Measurements from ENCODE around the gene GAL3ST2. TPM values are rescaled to one million over a fixed set of nuclear protein-coding genes. Genes with fewer than 3 reads are reported as not detected.
"Not testable (repeated sequence)": the region's sequence is repeated elsewhere in the genome, so short reads cannot be mapped to it uniquely, and the experiment has no call there.

The GAL3ST2 gene
- polyA plus RNA-seq, 1 experiment: not detected

DNA sequence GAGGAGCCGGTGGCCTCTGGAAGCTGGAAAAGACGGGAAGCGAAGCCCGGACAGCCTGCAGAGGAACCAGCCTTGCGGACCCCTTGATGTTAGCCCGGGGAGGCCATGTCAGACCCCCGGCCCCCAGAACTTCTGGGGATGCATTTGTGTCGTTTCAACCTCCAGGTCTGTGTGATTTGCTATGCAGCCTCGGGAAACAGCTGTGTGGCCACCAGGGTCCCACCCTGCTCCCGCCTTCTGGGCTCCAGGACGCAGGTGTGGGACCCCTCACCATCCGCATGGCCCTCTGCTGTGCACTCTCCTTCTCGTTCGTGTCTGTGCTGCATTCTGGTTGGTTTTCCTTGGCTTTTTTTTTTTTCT is 45.6 kb downstream of the GAL3ST2 start:
- ChIA-PET POLR2A (no interaction called here), CTCF (no interaction called here)
- Histone ChIP-seq H3K4me3 (ENCODE audit: low read depth, low read length) (no peak overlapping the region), H3K36me3 (ENCODE audit: control insufficient read depth, insufficient read depth, low read length) (no peaks in the 10 kb centered on the region), H3K27me3 (ENCODE audit: control insufficient read depth, insufficient read depth, low read length) (no peaks in the 10 kb centered on the region; the same call in 1 of the 2 replicates)
- TF ChIP-seq, protein P1, sequence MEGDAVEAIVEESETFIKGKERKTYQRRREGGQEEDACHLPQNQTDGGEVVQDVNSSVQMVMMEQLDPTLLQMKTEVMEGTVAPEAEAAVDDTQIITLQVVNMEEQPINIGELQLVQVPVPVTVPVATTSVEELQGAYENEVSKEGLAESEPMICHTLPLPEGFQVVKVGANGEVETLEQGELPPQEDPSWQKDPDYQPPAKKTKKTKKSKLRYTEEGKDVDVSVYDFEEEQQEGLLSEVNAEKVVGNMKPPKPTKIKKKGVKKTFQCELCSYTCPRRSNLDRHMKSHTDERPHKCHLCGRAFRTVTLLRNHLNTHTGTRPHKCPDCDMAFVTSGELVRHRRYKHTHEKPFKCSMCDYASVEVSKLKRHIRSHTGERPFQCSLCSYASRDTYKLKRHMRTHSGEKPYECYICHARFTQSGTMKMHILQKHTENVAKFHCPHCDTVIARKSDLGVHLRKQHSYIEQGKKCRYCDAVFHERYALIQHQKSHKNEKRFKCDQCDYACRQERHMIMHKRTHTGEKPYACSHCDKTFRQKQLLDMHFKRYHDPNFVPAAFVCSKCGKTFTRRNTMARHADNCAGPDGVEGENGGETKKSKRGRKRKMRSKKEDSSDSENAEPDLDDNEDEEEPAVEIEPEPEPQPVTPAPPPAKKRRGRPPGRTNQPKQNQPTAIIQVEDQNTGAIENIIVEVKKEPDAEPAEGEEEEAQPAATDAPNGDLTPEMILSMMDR (IDR thresholded peaks at IDR 0.05; ENCODE audit: insufficient read depth, low read depth, low read length): no peak
- DNase-seq (ENCODE audit: low read depth): no peak

- POLR2A ChIA-PET; H3K4me3 ChIP-seq (ENCODE audit: low read depth, low read length); H3K36me3 ChIP-seq (ENCODE audit: control insufficient read depth, insufficient read depth, low read length); DNase-seq (ENCODE audit: low read depth); H3K27me3 ChIP-seq (ENCODE audit: control insufficient read depth, insufficient read depth, low read length): not testable (repeated sequence)
- CTCF ChIA-PET: interaction anchor here (0.9 kb wide), 1 partner anchor 18 kb away, joined by 3 read pairs; no protein-coding TSS in a partner anchor
Measured at GRCh38 chr2:241823531-241824437, 47.2 kb downstream of the GAL3ST2 start.

DNA sequence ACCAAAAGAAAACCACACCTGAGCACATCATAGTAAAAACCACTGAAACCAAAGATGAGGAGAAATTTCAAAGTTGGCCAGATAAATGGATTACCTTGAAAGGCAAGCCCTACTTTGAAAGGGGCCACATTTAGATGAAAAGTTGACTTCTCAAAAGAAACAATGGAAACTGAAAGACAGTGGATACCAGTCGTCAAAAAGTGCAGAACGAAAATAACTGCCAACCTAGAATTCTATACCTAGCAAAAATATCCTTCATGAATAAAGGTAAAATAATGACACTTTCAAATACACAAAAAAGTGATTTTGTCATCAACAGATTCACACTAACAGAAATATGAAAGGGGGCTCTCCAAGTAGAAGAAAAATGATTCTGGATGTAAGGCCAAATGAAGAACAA is 50.8 kb downstream of the GAL3ST2 start:
- H3K4me3 ChIP-seq (ENCODE audit: low read depth, low read length): no peak overlapping the region
- no peaks in the 10 kb centered on the region for H3K36me3 ChIP-seq (ENCODE audit: control insufficient read depth, insufficient read depth, low read length)
- TF ChIP-seq, protein P1 (IDR thresholded peaks at IDR 0.05; ENCODE audit: insufficient read depth, low read depth, low read length): no peak
- H3K27me3 ChIP-seq (ENCODE audit: control insufficient read depth, insufficient read depth, low read length): no peaks in the 10 kb centered on the region
- CTCF ChIA-PET: no interaction called here
- DNase-seq (ENCODE audit: low read depth): no peak
- POLR2A ChIA-PET: no interaction called here

DNA sequence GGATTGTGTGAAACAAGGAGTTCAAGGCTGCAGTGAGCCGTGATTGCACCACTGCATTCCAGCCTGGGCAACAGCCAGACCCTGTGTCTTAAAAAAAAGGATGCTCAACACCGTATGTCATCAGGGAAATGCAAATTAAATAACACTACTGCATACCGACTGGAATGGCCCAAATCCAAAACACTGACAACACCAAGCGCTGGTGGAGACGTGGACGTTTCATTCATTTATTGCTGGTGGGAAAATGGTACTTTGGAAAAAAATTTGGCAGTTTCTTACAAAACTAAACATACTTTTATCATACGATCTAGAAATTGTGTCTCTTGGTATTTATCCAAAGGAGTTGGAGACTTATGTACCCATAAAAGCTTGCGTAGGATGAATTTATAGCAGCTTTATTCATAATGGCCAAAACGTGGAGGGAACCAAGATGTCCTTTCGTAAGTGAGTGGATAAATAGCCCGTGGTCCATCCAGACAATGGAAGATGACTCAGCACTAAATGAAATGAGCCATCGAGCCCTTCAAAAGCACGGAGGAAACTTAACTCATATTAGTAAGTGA is 56.6 kb downstream of the GAL3ST2 start:
- peak; percentile 75 for DNase-seq (ENCODE audit: low read depth)
- Histone ChIP-seq H3K4me3 (ENCODE audit: low read depth, low read length) (no peak overlapping the region), H3K27me3 (ENCODE audit: control insufficient read depth, insufficient read depth, low read length) (peaks cover 8% of the 10 kb centered on the region), H3K36me3 (ENCODE audit: control insufficient read depth, insufficient read depth, low read length) (no peaks in the 10 kb centered on the region)
- TF ChIP-seq, protein P1 (IDR thresholded peaks at IDR 0.05; ENCODE audit: insufficient read depth, low read depth, low read length): no peak
- POLR2A ChIA-PET: no interaction called here
- CTCF ChIA-PET: no interaction called here

- H3K4me3 ChIP-seq (ENCODE audit: low read depth, low read length); H3K36me3 ChIP-seq (ENCODE audit: control insufficient read depth, insufficient read depth, low read length); DNase-seq (ENCODE audit: low read depth); H3K27me3 ChIP-seq (ENCODE audit: control insufficient read depth, insufficient read depth, low read length); POLR2A ChIA-PET: not testable (repeated sequence)
- CTCF ChIA-PET: interaction anchor here (0.7 to 1.4 kb wide), 2 partner anchors 8 to 10 kb away, joined by 3 to 4 read pairs; no protein-coding TSS in a partner anchor
Measured at GRCh38 chr2:241833756-241834526, 57.3 kb downstream of the GAL3ST2 start.

All from BJ (cell line).